HL-60 (cell line): ENCODE data around the gene LRRC37A.
"Not testable (repeated sequence)": the region's sequence is repeated elsewhere in the genome, so short reads cannot be mapped to it uniquely, and the experiment has no call there.

Experiments used
- DNase-seq, 2 experiments: peaks; one replicate each; pipeline ENCODE4 v3.0.0-alpha.2; 2010 to 2020; ENCODE audit warnings: low read depth in 1 of 2, low spot score in 1 of 2
- H3K27ac ChIP-seq: fragments of 250-450 bp; sonication (Bioruptor Pico); replicated peaks from 2 replicates; pipeline ENCODE4 v1.5.1; 2020; ENCODE audit warnings: mild to moderate bottlenecking, moderate library complexity
- H3K27me3 ChIP-seq: fragments of 250-450 bp; sonication (Bioruptor Pico); 2 replicates; pipeline ENCODE4 v1.5.1; 2021; ENCODE audit warnings: mild to moderate bottlenecking, moderate library complexity; ENCODE audit not compliant: insufficient read depth, poor library complexity, severe bottlenecking
- H3K4me3 ChIP-seq: replicated peaks from 2 replicates; pipeline ENCODE4 v1.5.1; 2011; ENCODE audit warnings: mild to moderate bottlenecking, control low read depth, low read length; ENCODE audit not compliant: insufficient read depth

LRRC37A gene

DNA sequence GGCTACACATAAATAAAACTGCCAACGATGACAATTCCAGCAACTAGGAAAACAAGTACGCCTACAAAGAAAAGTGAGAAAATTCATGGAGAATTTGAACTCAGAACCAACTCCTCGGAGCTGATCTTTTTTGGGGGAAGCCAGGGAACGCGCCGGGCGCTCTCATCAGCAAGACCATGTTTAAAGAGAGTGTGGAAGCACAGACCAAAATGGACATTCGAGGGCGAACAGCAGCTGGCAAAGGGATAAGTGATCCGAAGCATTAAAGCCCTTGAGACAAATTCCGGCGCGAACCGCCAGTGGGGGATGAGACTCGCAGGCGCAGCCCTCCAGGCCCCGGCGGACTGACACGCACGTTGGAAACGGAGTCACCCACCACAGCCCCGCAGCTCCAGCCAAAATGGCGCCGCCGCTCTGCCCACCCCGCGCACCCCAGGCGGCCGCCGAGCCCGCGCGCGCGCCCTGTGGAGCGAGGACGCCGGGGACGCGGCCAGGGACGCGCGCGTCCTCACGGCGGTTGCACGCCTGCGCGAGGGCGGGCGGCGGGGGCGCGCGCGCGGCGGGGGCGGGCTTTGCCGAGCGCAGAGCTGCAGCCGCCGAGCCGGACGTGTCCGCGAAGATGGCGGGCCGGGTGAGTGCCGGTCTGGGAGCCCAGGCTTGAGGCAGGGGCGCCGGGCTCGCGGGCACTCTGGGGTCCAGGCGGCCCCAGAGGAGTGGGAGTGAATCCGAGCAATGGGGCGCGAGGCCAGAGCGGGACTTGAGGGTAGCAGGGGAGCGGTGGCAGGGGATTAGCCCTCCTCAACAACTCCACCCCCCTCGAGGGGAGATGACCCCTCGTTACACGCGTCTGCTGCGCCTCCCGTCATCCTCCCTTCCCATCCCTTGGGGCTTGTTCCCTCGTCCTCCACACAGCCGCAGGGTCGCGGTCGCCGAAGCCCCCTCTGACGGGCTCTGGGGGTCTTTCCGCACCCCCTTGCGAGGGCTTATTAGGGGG lies 77.6 kb downstream of the LRRC37A start:
- H3K4me3 ChIP-seq, DNase-seq, H3K27ac ChIP-seq, H3K27me3 ChIP-seq: not testable (repeated sequence)

DNA sequence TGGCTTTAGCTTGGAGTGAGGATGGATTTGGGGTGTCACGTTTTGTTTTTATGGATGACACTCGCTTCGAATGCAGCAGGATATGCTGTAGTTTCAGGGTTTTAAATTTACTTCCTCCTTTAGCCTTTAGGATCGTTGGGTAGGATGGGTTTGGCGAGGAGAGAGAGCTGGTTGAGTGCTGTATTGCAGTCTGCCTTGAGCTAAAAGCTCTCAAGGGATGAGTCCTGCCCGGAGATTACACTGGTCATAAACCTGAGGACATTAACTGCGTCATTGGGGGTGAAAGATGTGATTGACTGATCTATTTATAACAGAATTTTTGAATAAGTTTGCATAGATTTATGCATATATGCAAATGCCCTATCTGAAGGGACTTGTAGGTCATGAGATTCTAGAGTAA lies 78.5 kb downstream of the LRRC37A start:
- not testable (repeated sequence) for DNase-seq, H3K4me3 ChIP-seq, H3K27ac ChIP-seq, H3K27me3 ChIP-seq

DNA sequence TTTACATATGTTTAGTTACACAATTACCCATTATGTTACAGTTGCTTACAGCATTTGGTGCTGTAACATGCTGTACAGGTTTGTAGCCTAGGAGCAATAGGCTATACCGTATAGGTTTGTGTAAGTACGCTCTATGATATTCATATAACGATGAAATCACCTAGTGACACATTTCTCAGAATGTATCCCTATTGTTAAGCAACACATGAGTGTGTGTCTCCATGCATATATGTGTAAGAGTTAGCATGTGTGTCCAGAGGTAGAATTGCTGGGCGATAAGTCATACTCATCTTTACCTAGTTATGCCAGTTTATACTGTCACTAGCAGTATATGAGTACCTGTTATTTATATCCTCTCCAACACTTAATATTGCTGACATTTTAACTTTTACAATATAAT lies 88.2 kb downstream of the LRRC37A start:
- DNase-seq, H3K27ac ChIP-seq, H3K27me3 ChIP-seq, H3K4me3 ChIP-seq: not testable (repeated sequence)

DNA sequence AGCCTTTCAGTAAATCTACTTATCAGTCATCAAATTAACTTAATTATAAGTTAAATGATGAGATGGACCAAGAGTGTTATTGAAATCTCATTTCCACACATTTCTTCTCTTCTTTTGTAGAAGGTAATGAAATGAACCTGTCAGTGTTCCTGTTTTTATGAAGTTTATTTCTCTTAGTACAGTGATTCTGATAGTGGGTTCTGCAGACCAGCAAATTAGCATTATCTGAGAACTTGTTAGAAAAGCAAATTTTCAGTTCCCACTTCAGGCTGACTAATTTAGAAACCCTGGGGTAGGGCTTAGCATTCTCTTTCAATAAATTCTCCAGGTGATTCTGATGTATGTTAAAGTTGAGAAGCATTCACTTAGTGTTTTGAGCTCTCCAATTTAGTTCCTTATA lies 90.6 kb downstream of the LRRC37A start:
- H3K4me3 ChIP-seq, H3K27ac ChIP-seq, H3K27me3 ChIP-seq, DNase-seq: not testable (repeated sequence)
